ENCODE data around the gene PBX4.
A peak's percentile ranks its signal among the peaks of the same experiment; 100 is the strongest.

PBX4 gene

GRCh38 chr19:19547674-19548336 lies 70.7 kb downstream of the PBX4 start:
- Mint-ChIP-seq H3K27me3 (no peaks in the 10 kb centered on the region), H3K36me3 (no peaks in the 10 kb centered on the region), H3K9me3 (no peaks in the 10 kb centered on the region), H3K4me3 (no peak overlapping the region), H3K4me1 (no peaks in the 10 kb centered on the region), H3K27ac (no peak overlapping the region)

- H3K27ac Mint-ChIP-seq, result no peak overlapping the region
- no peaks in the 10 kb centered on the region for H3K4me1 Mint-ChIP-seq
- no peaks in the 10 kb centered on the region for H3K27me3 Mint-ChIP-seq
- H3K36me3 Mint-ChIP-seq, result no peaks in the 10 kb centered on the region
- H3K9me3 Mint-ChIP-seq, result no peaks in the 10 kb centered on the region
- H3K4me3 Mint-ChIP-seq, result no peak overlapping the region
These were observed 71.7 kb downstream of the PBX4 start for GRCh38 chr19:19546751-19547162.

DNA sequence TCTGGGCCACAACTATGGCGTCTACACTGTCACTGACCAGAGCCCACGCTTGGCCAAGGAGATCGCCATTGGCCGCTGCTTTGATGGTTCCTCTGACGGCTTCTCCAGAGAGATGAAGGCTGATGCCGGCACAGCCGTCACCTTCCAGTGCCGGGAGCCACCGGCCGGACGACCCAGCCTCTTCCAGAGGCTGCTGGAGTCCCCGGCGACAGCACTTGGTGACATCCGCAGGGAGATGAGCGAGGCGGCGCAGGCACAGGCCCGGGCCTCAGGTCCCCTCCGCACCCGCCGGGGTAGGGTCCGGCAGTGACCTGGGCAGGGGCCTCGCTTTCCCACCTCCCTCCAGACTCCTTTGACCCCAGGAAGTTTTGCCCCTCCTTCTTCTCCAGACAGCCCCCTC lies 72.8 kb downstream of the PBX4 start:
- Mint-ChIP-seq H3K4me3 (no peak overlapping the region), H3K27ac (no peak overlapping the region), H3K4me1 (peaks cover 6% of the 10 kb centered on the region), H3K27me3 (no peaks in the 10 kb centered on the region), H3K36me3 (no peaks in the 10 kb centered on the region), H3K9me3 (no peaks in the 10 kb centered on the region)

- Mint-ChIP-seq H3K36me3 (no peaks in the 10 kb centered on the region), H3K27me3 (no peaks in the 10 kb centered on the region), H3K9me3 (no peaks in the 10 kb centered on the region), H3K4me1 (peaks cover 9% of the 10 kb centered on the region), H3K27ac (no peak overlapping the region), H3K4me3 (no peak overlapping the region)
These were observed 73.4 kb downstream of the PBX4 start for GRCh38 chr19:19544954-19545591.

DNA sequence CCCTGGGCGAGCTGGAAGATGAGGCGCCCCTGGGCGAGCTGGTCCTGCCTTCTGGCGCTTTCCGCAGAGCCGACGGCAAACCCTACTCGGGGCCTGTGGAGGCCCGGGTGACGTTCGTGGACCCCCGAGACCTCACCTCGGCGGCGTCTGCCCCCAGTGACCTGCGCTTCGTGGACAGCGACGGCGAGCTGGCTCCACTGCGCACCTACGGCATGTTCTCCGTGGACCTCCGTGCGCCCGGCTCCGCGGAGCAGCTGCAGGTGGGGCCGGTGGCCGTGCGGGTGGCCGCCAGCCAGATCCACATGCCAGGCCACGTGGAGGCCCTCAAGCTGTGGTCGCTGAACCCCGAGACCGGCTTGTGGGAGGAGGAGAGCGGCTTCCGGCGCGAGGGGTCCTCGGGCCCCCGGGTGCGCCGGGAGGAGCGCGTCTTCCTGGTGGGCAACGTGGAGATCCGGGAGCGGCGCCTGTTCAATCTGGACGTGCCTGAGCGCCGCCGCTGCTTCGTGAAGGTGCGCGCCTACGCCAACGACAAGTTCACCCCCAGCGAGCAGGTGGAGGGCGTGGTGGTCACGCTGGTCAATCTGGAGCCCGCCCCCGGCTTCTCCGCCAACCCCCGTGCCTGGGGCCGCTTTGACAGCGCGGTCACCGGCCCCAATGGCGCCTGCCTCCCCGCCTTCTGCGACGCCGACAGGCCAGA lies 74.1 kb downstream of the PBX4 start:
- H3K36me3 Mint-ChIP-seq, result no peaks in the 10 kb centered on the region
- no peak overlapping the region for H3K4me3 Mint-ChIP-seq
- H3K27me3 Mint-ChIP-seq, result no peaks in the 10 kb centered on the region
- peaks cover 9% of the 10 kb centered on the region for H3K4me1 Mint-ChIP-seq
- H3K27ac Mint-ChIP-seq, result no peak overlapping the region
- no peaks in the 10 kb centered on the region for H3K9me3 Mint-ChIP-seq

GRCh38 chr19:19543640-19544039 lies 74.8 kb downstream of the PBX4 start:
- Mint-ChIP-seq H3K27me3 (no peaks in the 10 kb centered on the region), H3K36me3 (no peaks in the 10 kb centered on the region), H3K4me3 (no peak overlapping the region), H3K27ac (no peak overlapping the region), H3K4me1 (peaks cover 14% of the 10 kb centered on the region), H3K9me3 (no peaks in the 10 kb centered on the region)

GRCh38 chr19:19543101-19543500 lies 75.4 kb downstream of the PBX4 start:
- Mint-ChIP-seq H3K4me3 (no peak overlapping the region), H3K27ac (no peak overlapping the region), H3K9me3 (no peaks in the 10 kb centered on the region), H3K36me3 (no peaks in the 10 kb centered on the region), H3K4me1 (peaks cover 17% of the 10 kb centered on the region), H3K27me3 (no peaks in the 10 kb centered on the region)

GRCh38 chr19:19542507-19542906 lies 76.0 kb downstream of the PBX4 start:
- H3K27ac Mint-ChIP-seq, result peak overlapping the region; percentile 68
- peaks cover 21% of the 10 kb centered on the region for H3K4me1 Mint-ChIP-seq
- no peaks in the 10 kb centered on the region for H3K36me3 Mint-ChIP-seq
- no peak overlapping the region for H3K4me3 Mint-ChIP-seq
- H3K9me3 Mint-ChIP-seq, result no peaks in the 10 kb centered on the region
- H3K27me3 Mint-ChIP-seq, result no peaks in the 10 kb centered on the region

DNA sequence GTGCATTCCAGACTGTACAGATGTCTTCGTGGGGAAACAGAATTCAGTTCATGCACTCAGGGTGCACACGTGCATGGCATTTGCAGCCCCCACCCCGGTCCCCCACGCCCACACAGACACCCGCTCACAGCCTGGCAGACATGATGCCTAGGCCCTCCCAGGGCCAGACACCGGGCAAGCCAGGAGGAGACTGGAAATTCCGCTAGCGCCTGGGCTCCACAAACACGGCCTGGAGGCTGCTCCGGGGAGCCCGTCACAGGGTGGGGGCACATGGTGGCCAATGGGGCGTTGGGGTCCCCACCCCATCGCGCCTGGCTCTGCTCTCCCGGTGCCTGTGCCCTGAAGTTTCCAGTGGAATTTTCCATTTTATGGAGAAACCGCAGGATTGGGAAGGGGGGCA lies 76.9 kb downstream of the PBX4 start:
- Mint-ChIP-seq H3K36me3 (no peaks in the 10 kb centered on the region), H3K9me3 (no peaks in the 10 kb centered on the region), H3K27me3 (no peaks in the 10 kb centered on the region), H3K4me3 (no peak overlapping the region), H3K27ac (no peak overlapping the region), H3K4me1 (peaks cover 26% of the 10 kb centered on the region)

- H3K36me3 Mint-ChIP-seq, result no peaks in the 10 kb centered on the region
- H3K9me3 Mint-ChIP-seq, result no peaks in the 10 kb centered on the region
- peaks cover 26% of the 10 kb centered on the region for H3K4me1 Mint-ChIP-seq
- H3K27me3 Mint-ChIP-seq, result no peaks in the 10 kb centered on the region
- H3K4me3 Mint-ChIP-seq, result peak overlapping the region; percentile 66
- H3K27ac Mint-ChIP-seq, result no peak overlapping the region
These were observed 77.6 kb downstream of the PBX4 start for GRCh38 chr19:19540715-19541515.

- H3K4me3 Mint-ChIP-seq, result peak overlapping the region; percentile 66
- H3K36me3 Mint-ChIP-seq, result no peaks in the 10 kb centered on the region
- H3K4me1 Mint-ChIP-seq, result peaks cover 26% of the 10 kb centered on the region
- no peaks in the 10 kb centered on the region for H3K27me3 Mint-ChIP-seq
- H3K9me3 Mint-ChIP-seq, result no peaks in the 10 kb centered on the region
- no peak overlapping the region for H3K27ac Mint-ChIP-seq
These were observed 78.3 kb downstream of the PBX4 start for GRCh38 chr19:19540064-19540714.

GRCh38 chr19:19539698-19540063 lies 78.8 kb downstream of the PBX4 start:
- Mint-ChIP-seq H3K4me1 (peaks cover 26% of the 10 kb centered on the region), H3K9me3 (no peaks in the 10 kb centered on the region), H3K4me3 (no peak overlapping the region), H3K27me3 (no peaks in the 10 kb centered on the region), H3K36me3 (no peaks in the 10 kb centered on the region), H3K27ac (no peak overlapping the region)

GRCh38 chr19:19538785-19539166 lies 79.7 kb downstream of the PBX4 start:
- Mint-ChIP-seq H3K27ac (no peak overlapping the region), H3K27me3 (no peaks in the 10 kb centered on the region), H3K4me3 (peak overlapping the region; percentile 68), H3K4me1 (peaks cover 33% of the 10 kb centered on the region), H3K9me3 (no peaks in the 10 kb centered on the region), H3K36me3 (no peaks in the 10 kb centered on the region)

- peak within 1 kb of the TSS; percentile 68 for H3K4me3 Mint-ChIP-seq
- H3K36me3 Mint-ChIP-seq, result no peaks in the 10 kb centered on the region
- no peaks in the 10 kb centered on the region for H3K27me3 Mint-ChIP-seq
- peaks cover 34% of the 10 kb centered on the region for H3K4me1 Mint-ChIP-seq
- no peak within 1 kb of the TSS for H3K27ac Mint-ChIP-seq
- no peaks in the 10 kb centered on the region for H3K9me3 Mint-ChIP-seq
These were observed 80.3 kb downstream of the PBX4 start, which contains the start of gene CILP2 for GRCh38 chr19:19538061-19538784. CILP2 (plus strand) TSS chr19:19538265; CDS start chr19:19538350, 85 bp downstream.
